Activated B cell treated with CpG ODN at 0.5 μM for 24 hours (primary cell): ENCODE results near the gene ELP6. TPM values are rescaled to one million over a fixed set of nuclear protein-coding genes. Genes with fewer than 3 reads are reported as not detected.
A peak's percentile ranks its signal among the peaks of the same experiment; 100 is the strongest.
"Not testable (repeated sequence)": the region's sequence is repeated elsewhere in the genome, so short reads cannot be mapped to it uniquely, and the experiment has no call there.

Source experiments
- ATAC-seq: fragments of 200-7000 bp; cut with Tn5 transposase; one replicate; pipeline ENCODE4 v1.10.0; 2021; ENCODE audit warnings: low read depth, mild to moderate bottlenecking, moderate library complexity
- CTCF ChIA-PET: fragments of 350-600 bp; sonication (Branson Sonifier 250); formaldehyde crosslinking; loops from one replicate; lab custom pipeline; 2021; ENCODE audit warnings: antibody characterized with exemption; lab: Charles Lee
- POLR2A ChIA-PET: fragments of 350-600 bp; sonication (Branson Sonifier 250); formaldehyde crosslinking; loops from one replicate; lab custom pipeline; 2021; ENCODE audit warnings: antibody characterized with exemption; lab: Charles Lee
- DNase-seq: peaks from one replicate; pipeline ENCODE4 v3.0.0; 2022
- H3K27ac Mint-ChIP-seq: one replicate; pipeline ENCODE4 v1.8.0; 2020; ENCODE audit warnings: mixed read lengths
- H3K27me3 Mint-ChIP-seq: one replicate; pipeline ENCODE4 v1.8.0; 2021; ENCODE audit warnings: mixed read lengths
- H3K36me3 Mint-ChIP-seq: one replicate; pipeline ENCODE4 v1.8.0; 2021; ENCODE audit warnings: low read depth, mixed read lengths
- H3K4me1 Mint-ChIP-seq: one replicate; pipeline ENCODE4 v1.8.0; 2021; ENCODE audit warnings: mixed read lengths
- H3K4me3 Mint-ChIP-seq: one replicate; pipeline ENCODE4 v1.8.0; 2020; ENCODE audit warnings: mild to moderate bottlenecking, mixed read lengths
- H3K9me3 Mint-ChIP-seq: one replicate; pipeline ENCODE4 v1.8.0; 2020; ENCODE audit warnings: mixed read lengths
- CTCF ChIP-seq: fragments of 200-600 bp; IDR thresholded peaks from one replicate; pipeline ENCODE4 v1.8.0; 2022; ENCODE audit warnings: antibody characterized with exemption, mild to moderate bottlenecking
- intact Hi-C: fragments of 100-400 bp; cut with micrococcal nuclease; formaldehyde crosslinking; loops from one replicate; pipeline ENCODE4 v1.15.1; 2024
- total RNA-seq: library from RNA; stranded (reverse); gene quantifications from 2 replicates; pipeline ENCODE4 v1.2.3, GENCODE V29; 2022

ELP6 gene
- total RNA-seq, 1 donor from 2014 or later = 45.4 TPM

DNA sequence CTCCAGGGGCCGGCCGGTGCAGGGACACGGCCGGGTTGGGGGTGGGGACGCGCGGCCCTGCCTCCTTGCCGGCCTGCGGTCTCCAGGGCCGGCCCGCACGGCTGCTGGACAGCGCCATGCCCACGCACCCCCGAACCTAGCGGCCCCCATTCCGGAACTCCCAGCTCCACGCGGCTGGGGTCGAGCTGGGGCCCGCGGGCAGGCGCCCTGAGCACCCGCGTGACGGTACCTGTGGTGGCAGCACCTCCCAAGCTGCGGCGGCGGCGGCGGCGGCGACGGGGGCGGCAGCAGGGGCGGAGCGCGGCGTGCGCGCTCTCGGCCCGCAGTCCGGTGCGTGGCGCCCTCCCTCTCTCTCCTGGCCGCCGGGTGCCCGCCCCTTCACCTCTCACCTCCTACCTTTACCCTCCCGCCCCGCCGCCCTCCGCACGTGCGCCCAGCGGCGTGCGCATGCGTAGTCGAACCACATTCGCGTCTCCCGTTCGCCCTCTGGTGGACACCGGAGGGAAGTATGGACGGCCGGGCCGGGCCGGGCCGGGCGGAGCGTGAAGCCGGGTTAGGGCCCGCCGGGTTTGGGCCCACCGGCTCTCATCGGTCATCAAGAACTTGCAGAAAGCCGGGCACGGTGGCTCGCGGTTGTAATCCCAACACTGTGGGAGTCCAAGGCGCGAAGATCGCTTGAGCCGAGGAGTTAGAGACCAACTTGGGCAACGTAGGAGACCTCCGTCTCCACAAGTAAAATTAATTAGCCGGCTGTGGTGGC, 37.8 kb downstream of the ELP6 start, which contains the start of gene SCAP:
SCAP (minus strand) TSS at position 372 of the 760 bp plus-strand sequence. CDS start 32,948 bp downstream, outside the sequence.
- POLR2A ChIA-PET = interaction anchor here (0.8 to 2.1 kb wide), 5 partner anchors 16 to 304 kb away, joined by 3 to 20 read pairs (median 10); partner anchors contain the start of gene PTPN23

GRCh38 chr3:47475029-47475569, 38.4 kb downstream of the ELP6 start:
- TF ChIP-seq CTCF = no peak
- Mint-ChIP-seq H3K9me3 (no peaks in the 10 kb centered on the region), H3K27me3 (no peaks in the 10 kb centered on the region), H3K4me3 (peak overlapping the region; percentile 89), H3K4me1 (peaks cover 37% of the 10 kb centered on the region), H3K27ac (peak overlapping the region; percentile 77), H3K36me3 (peaks cover 7% of the 10 kb centered on the region)
- ATAC-seq (no peak), DNase-seq (no peak)
- ChIA-PET POLR2A (interaction anchor here (0.7 to 2.1 kb wide), 5 partner anchors 17 to 305 kb away, joined by 6 to 20 read pairs (median 10); partner anchors contain the start of gene PTPN23), CTCF (interaction anchor here (0.7 to 3.1 kb wide), 2 partner anchors 53 to 55 kb away, joined by 3 to 24 read pairs; no protein-coding TSS in a partner anchor)
- intact Hi-C loops = loop anchor here (1.0 to 5.0 kb wide), 4 partner anchors 33 to 612 kb away; partner anchors contain the start of gene ELP6

More for the DNA sequence above, 37.8 kb downstream of the ELP6 start, which contains the start of gene SCAP:
- ATAC-seq (peak; percentile 95), DNase-seq (peak; percentile 95)
- intact Hi-C loops = loop anchor here (1.0 to 5.0 kb wide), 5 partner anchors 33 to 612 kb away; partner anchors contain the start of gene ELP6
- Mint-ChIP-seq H3K4me1 (peaks cover 36% of the 10 kb centered on the region), H3K27ac (peak within 1 kb of the TSS; percentile 89), H3K36me3 (peaks cover 7% of the 10 kb centered on the region), H3K27me3 (no peaks in the 10 kb centered on the region), H3K9me3 (no peaks in the 10 kb centered on the region), H3K4me3 (peak within 1 kb of the TSS; percentile 91)
- peak; percentile 98 for TF ChIP-seq CTCF
- CTCF ChIA-PET = interaction anchor here (0.7 to 3.1 kb wide), 4 partner anchors 16 to 56 kb away, joined by 3 to 24 read pairs (median 4); no protein-coding TSS in a partner anchor

- no peaks in the 10 kb centered on the region for H3K27me3 Mint-ChIP-seq
- no peak for TF ChIP-seq CTCF
These were observed 40.1 kb downstream of the ELP6 start for GRCh38 chr3:47473391-47473790.

GRCh38 chr3:47469616-47470015, 43.9 kb downstream of the ELP6 start:
- Mint-ChIP-seq H3K27ac (no peak overlapping the region), H3K27me3 (no peaks in the 10 kb centered on the region), H3K4me3 (no peak overlapping the region), H3K9me3 (peaks cover 3% of the 10 kb centered on the region), H3K36me3 (peaks cover 25% of the 10 kb centered on the region), H3K4me1 (peaks cover 37% of the 10 kb centered on the region)
- ChIA-PET POLR2A (no interaction called here), CTCF (no interaction called here)
- DNase-seq (no peak), ATAC-seq (no peak)
- no peak for TF ChIP-seq CTCF
- intact Hi-C loops = no loop called here

More at GRCh38 chr3:47473391-47473790, 40.1 kb downstream of the ELP6 start:
- DNase-seq (no peak), ATAC-seq (no peak)
- Mint-ChIP-seq H3K27ac (no peak overlapping the region), H3K4me1 (peaks cover 37% of the 10 kb centered on the region), H3K36me3 (peaks cover 15% of the 10 kb centered on the region), H3K4me3 (peak overlapping the region; percentile 47), H3K9me3 (no peaks in the 10 kb centered on the region)
- CTCF ChIA-PET = interaction anchor here (1.9 kb wide), 1 partner anchor 53 kb away, joined by 7 read pairs; no protein-coding TSS in a partner anchor
- intact Hi-C loops = no loop called here
- POLR2A ChIA-PET = no interaction called here

DNA sequence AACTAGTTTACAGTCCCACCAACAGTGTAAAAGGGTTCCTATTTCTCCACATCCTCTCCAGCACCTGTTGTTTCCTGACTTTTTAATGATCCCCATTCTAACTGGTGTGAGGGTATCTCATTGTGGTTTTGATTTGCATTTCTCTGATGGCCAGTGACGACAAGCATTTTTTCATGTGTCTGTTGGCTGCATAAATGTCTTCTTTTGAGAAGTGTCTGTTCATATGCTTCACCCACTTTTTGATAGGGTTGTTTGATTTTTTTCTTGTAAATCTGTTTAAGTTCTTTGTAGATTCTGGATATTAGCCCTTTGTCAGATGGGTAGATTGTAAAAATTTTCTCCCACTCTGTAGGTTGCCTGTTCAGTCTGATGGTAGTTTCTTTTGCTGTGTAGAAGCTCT, 45.2 kb downstream of the ELP6 start:
- CTCF ChIA-PET, H3K9me3 Mint-ChIP-seq, H3K4me3 Mint-ChIP-seq, intact Hi-C loops, H3K27ac Mint-ChIP-seq, H3K27me3 Mint-ChIP-seq, POLR2A ChIA-PET, DNase-seq, ATAC-seq: not testable (repeated sequence)
- peaks cover 32% of the 10 kb centered on the region for H3K4me1 Mint-ChIP-seq
- H3K36me3 Mint-ChIP-seq = peaks cover 25% of the 10 kb centered on the region
